Nephron (organoid): Measurements from ENCODE around the gene INIP.

Experiments
- H3K27ac Mint-ChIP-seq, 3 experiments: 2 replicates each; pipeline ENCODE4 v1.8.0; 2020; ENCODE audit warnings: mixed read lengths in 3 of 3, mild to moderate bottlenecking in 2 of 3, moderate library complexity in 1 of 3
- H3K27me3 Mint-ChIP-seq: 2 replicates; pipeline ENCODE4 v1.8.0; 2021; ENCODE audit warnings: low read depth, mild to moderate bottlenecking, moderate library complexity, mixed read lengths
- H3K36me3 Mint-ChIP-seq: 2 replicates; pipeline ENCODE4 v1.8.0; 2020; ENCODE audit warnings: low read depth, mixed read lengths
- H3K4me1 Mint-ChIP-seq: 2 replicates; pipeline ENCODE4 v1.8.0; 2020; ENCODE audit warnings: mixed read lengths
- H3K4me3 Mint-ChIP-seq, 3 experiments: 2 replicates each; pipeline ENCODE4 v1.8.0; 2020; ENCODE audit warnings: mild to moderate bottlenecking in 3 of 3, mixed read lengths in 3 of 3, moderate library complexity in 2 of 3
- H3K9me3 Mint-ChIP-seq: 2 replicates; pipeline ENCODE4 v1.8.0; 2020; ENCODE audit warnings: mixed read lengths
- CTCF ChIP-seq, 3 experiments: fragments of 200-600 bp; sonication (generic); IDR thresholded peaks; one replicate each; pipeline ENCODE4 v1.5.0; 2021; ENCODE audit warnings: antibody characterized with exemption in 3 of 3; ENCODE audit not compliant: unreplicated experiment in 3 of 3

Gene INIP

GRCh38 chr9:112665347-112665746, 52.6 kb downstream of the INIP start:
- H3K27me3 Mint-ChIP-seq, result no peaks in the 10 kb centered on the region
- TF ChIP-seq CTCF (IDR thresholded peaks at IDR 0.05; ENCODE audit: unreplicated experiment in 3 of 3), result no peak
- no peak overlapping the region for H3K4me3 Mint-ChIP-seq
- H3K4me1 Mint-ChIP-seq, result no peaks in the 10 kb centered on the region
- H3K27ac Mint-ChIP-seq, result no peak overlapping the region
- no peaks in the 10 kb centered on the region for H3K9me3 Mint-ChIP-seq
- H3K36me3 Mint-ChIP-seq, result peaks cover 3% of the 10 kb centered on the region

- TF ChIP-seq CTCF (IDR thresholded peaks at IDR 0.05; ENCODE audit: unreplicated experiment in 3 of 3), result no peak
- no peaks in the 10 kb centered on the region for H3K27me3 Mint-ChIP-seq
- peaks cover 8% of the 10 kb centered on the region for H3K36me3 Mint-ChIP-seq
- no peak overlapping the region for H3K27ac Mint-ChIP-seq
- H3K4me1 Mint-ChIP-seq, result no peaks in the 10 kb centered on the region
- no peaks in the 10 kb centered on the region for H3K9me3 Mint-ChIP-seq
- no peak overlapping the region for H3K4me3 Mint-ChIP-seq
These were observed 53.4 kb downstream of the INIP start for GRCh38 chr9:112664531-112664930.

- Mint-ChIP-seq H3K36me3 (peaks cover 15% of the 10 kb centered on the region), H3K27ac (no peak overlapping the region), H3K9me3 (no peaks in the 10 kb centered on the region), H3K4me3 (no peak overlapping the region), H3K27me3 (no peaks in the 10 kb centered on the region), H3K4me1 (no peaks in the 10 kb centered on the region)
- TF ChIP-seq CTCF (IDR thresholded peaks at IDR 0.05; ENCODE audit: unreplicated experiment in 3 of 3), result no peak
These were observed 54.2 kb downstream of the INIP start for GRCh38 chr9:112663681-112664080.

- no peak overlapping the region for H3K4me3 Mint-ChIP-seq
These were observed 58.0 kb downstream of the INIP start for GRCh38 chr9:112659906-112660305.

GRCh38 chr9:112655668-112656067, 62.2 kb downstream of the INIP start:
- Mint-ChIP-seq H3K27ac (no peak overlapping the region), H3K4me1 (no peaks in the 10 kb centered on the region), H3K9me3 (peaks cover 3% of the 10 kb centered on the region), H3K4me3 (no peak overlapping the region), H3K36me3 (peaks cover 56% of the 10 kb centered on the region), H3K27me3 (no peaks in the 10 kb centered on the region)
- no peak for TF ChIP-seq CTCF (IDR thresholded peaks at IDR 0.05; ENCODE audit: unreplicated experiment in 3 of 3)

More at GRCh38 chr9:112659906-112660305, 58.0 kb downstream of the INIP start:
- H3K36me3 Mint-ChIP-seq, result peaks cover 30% of the 10 kb centered on the region
- H3K9me3 Mint-ChIP-seq, result peaks cover 3% of the 10 kb centered on the region
- no peaks in the 10 kb centered on the region for H3K4me1 Mint-ChIP-seq
- H3K27ac Mint-ChIP-seq, result no peak overlapping the region
- no peak for TF ChIP-seq CTCF (IDR thresholded peaks at IDR 0.05; ENCODE audit: unreplicated experiment in 3 of 3)
- no peaks in the 10 kb centered on the region for H3K27me3 Mint-ChIP-seq

GRCh38 chr9:112654282-112654681, 63.6 kb downstream of the INIP start:
- no peak for TF ChIP-seq CTCF (IDR thresholded peaks at IDR 0.05; ENCODE audit: unreplicated experiment in 3 of 3)
- Mint-ChIP-seq H3K36me3 (peaks cover 57% of the 10 kb centered on the region), H3K4me3 (no peak overlapping the region), H3K27me3 (no peaks in the 10 kb centered on the region), H3K27ac (no peak overlapping the region), H3K4me1 (no peaks in the 10 kb centered on the region), H3K9me3 (peaks cover 7% of the 10 kb centered on the region)
